ENCODE data around the gene PPCDC.

- no peak for TF ChIP-seq CTCF (IDR thresholded peaks at IDR 0.05; ENCODE audit: insufficient read depth, low read depth, low read length)
- no peak for TF ChIP-seq EZH2 (IDR thresholded peaks at IDR 0.05; ENCODE audit: insufficient read depth, low read length)
Observed at GRCh38 chr15:75064846-75065245, 41.5 kb downstream of the PPCDC start.
